Measurements from ENCODE around the gene METTL8.

- no peak for TF ChIP-seq JUNB (CRISPR knock-in tag; IDR thresholded peaks at IDR 0.05; ENCODE audit: borderline replicate concordance)
- TF ChIP-seq ZKSCAN8 (CRISPR knock-in tag; IDR thresholded peaks at IDR 0.05; ENCODE audit: borderline replicate concordance) = no peak
- TF ChIP-seq HOXA7 (CRISPR knock-in tag; IDR thresholded peaks at IDR 0.05) = no peak
- TF ChIP-seq RORA (CRISPR knock-in tag; IDR thresholded peaks at IDR 0.05) = no peak
- no peak for TF ChIP-seq FOXP1 (IDR thresholded peaks at IDR 0.05)
- peak; percentile 9; the same call in 1 of the 2 replicates for TF ChIP-seq FOXP1 (CRISPR knock-in tag; IDR thresholded peaks at IDR 0.05)
These were observed 122.9 kb downstream of the METTL8 start for GRCh38 chr2:171310889-171311288.

All from HepG2 (cell line).